Right lobe of liver (tissue), 6 donors: ENCODE measurements around the gene FBRSL1. TPM values are rescaled to one million over a fixed set of nuclear protein-coding genes. Genes with fewer than 3 reads are reported as not detected.
A peak's percentile ranks its signal among the peaks of the same experiment; 100 is the strongest.

Experiments
- ATAC-seq, 4 donors: fragments of 200-7000 bp; cut with Tn5 transposase; one replicate each; pipeline ENCODE4 v1.9.1; 2020; ENCODE audit warnings: mild to moderate bottlenecking in 4 of 4, moderate library complexity in 4 of 4
- DNase-seq, 3 donors: peaks; one replicate each; pipeline ENCODE4 v3.0.0-alpha.2; 2020
- H3K27ac ChIP-seq, 3 donors: fragments of 200-600 bp; one replicate each; pipeline ENCODE4 v1.8.0; 2022
- H3K27me3 ChIP-seq, 2 donors: fragments of 200-600 bp; one replicate each; pipeline ENCODE4 v1.8.0; 2022
- H3K36me3 ChIP-seq, 4 donors: fragments of 200-600 bp; sonication (generic) in 1 of 4; one replicate each; pipeline versions ENCODE4 v1.5.1 to v1.8.0; 2017 to 2022; ENCODE audit warnings: control low read depth in 1 of 4
- H3K4me1 ChIP-seq, 4 donors: fragments of 200-600 bp; sonication (generic) in 1 of 4; one replicate each; pipeline versions ENCODE4 v1.5.1 to v1.8.0; 2017 to 2022; ENCODE audit warnings: control low read depth in 1 of 4
- H3K4me3 ChIP-seq, 3 donors: fragments of 200-600 bp; one replicate each; pipeline ENCODE4 v1.8.0; 2022
- H3K9me3 ChIP-seq, 4 donors: fragments of 200-600 bp; sonication (generic) in 1 of 4; one replicate each; pipeline versions ENCODE4 v1.5.1 to v1.8.0; 2017 to 2022; ENCODE audit warnings: control low read depth in 1 of 4
- CTCF ChIP-seq, 4 donors: fragments of 200-600 bp in 3 of 4; fragments of 450-650 bp in 1 of 4; IDR thresholded peaks; one replicate each; pipeline versions ENCODE4 v1.5.1 to v1.8.0; 2016 to 2022; ENCODE audit warnings: antibody characterized with exemption in 4 of 4, mild to moderate bottlenecking in 2 of 4
- POLR2A ChIP-seq: fragments of 450-650 bp; IDR thresholded peaks from one replicate; pipeline ENCODE4 v1.6.1; 2017; ENCODE audit warnings: antibody characterized with exemption, mild to moderate bottlenecking
- WGBS: methylation state at CpG from one replicate; pipeline ENCODE4 v1.1.6; 2018; ENCODE audit warnings: low coverage, low lambda C conversion rate; ENCODE audit not compliant: insufficient coverage; ENCODE audit errors: missing lambda C conversion rate; 5-methylcytosine and 5-hydroxymethylcytosine counted together
- intact Hi-C, 2 donors: fragments of 100-400 bp; cut with DNase I; formaldehyde crosslinking; loops; one replicate each; pipeline versions ENCODE4 v1.11.2 to v1.14.1; 2022
- total RNA-seq, 6 experiments: library from RNA; depleted of rRNA in 2 of 6; stranded (reverse); fragments of >200 nt in 2 of 6; fragmentation: NEBNext Ultra II Directional in 3 of 6; extraction: Animal tissue kit (Norgen Biotek cat#: 25700) in 3 of 6; gene quantifications; one replicate each; pipeline versions ENCODE4 v1.1.0 to v1.2.4, GENCODE V29; 2016 to 2023
- donor health status: DM: no; HTN: yes; CAD: no.
- donor health status: DM: no; HTN: no; CAD: no.
- donor health status: DM: no; HTN: no; CAD: no.
- donor health status: DM: no; HTN: yes; CAD: no.
- donor health status: DM: no; HTN: yes; CAD: no.

FBRSL1 gene
- total RNA-seq, 6 experiments from 2014 or later, result 16.2 to 27.6 (median 23.3) TPM

GRCh38 chr12:132521712-132522292 is 31.9 kb downstream of the FBRSL1 start:
- ATAC-seq (no peak), DNase-seq (no peak)
- TF ChIP-seq CTCF (IDR thresholded peaks at IDR 0.05), result no peak
- TF ChIP-seq POLR2A, result no peak
- H3K4me1 ChIP-seq, result peaks cover 0 to 14% (median 6%) of the 10 kb centered on the region in 4 donors
- whole genome bisulfite sequencing, result 100% methylated on average over 4 of the region's 27 CpGs
- H3K36me3 ChIP-seq, result no peaks in the 10 kb centered on the region
- intact Hi-C loops, result loop anchor here (5.0 kb wide), 1 partner anchor 105 kb away; no protein-coding TSS in a partner anchor
- no peaks in the 10 kb centered on the region for H3K27me3 ChIP-seq
- H3K4me3 ChIP-seq, result no peak overlapping the region
- H3K9me3 ChIP-seq, result no peaks in the 10 kb centered on the region
- H3K27ac ChIP-seq, result no peak overlapping the region

GRCh38 chr12:132522592-132523380 is 32.8 kb downstream of the FBRSL1 start:
- ATAC-seq (no peak), DNase-seq (no peak)
- Histone ChIP-seq H3K4me3 (no peak overlapping the region), H3K4me1 (peaks cover 0 to 4% (median under 1%) of the 10 kb centered on the region in 4 donors), H3K27me3 (no peaks in the 10 kb centered on the region), H3K36me3 (no peaks in the 10 kb centered on the region), H3K9me3 (no peaks in the 10 kb centered on the region), H3K27ac (no peak overlapping the region)
- WGBS, result no CpG with 5 or more reads among the region's 25 CpGs
- TF ChIP-seq POLR2A (no peak), CTCF (IDR thresholded peaks at IDR 0.05) (no peak)
- intact Hi-C loops, result loop anchor here (5.0 kb wide), 1 partner anchor 105 kb away; no protein-coding TSS in a partner anchor

- TF ChIP-seq POLR2A (no peak), CTCF (IDR thresholded peaks at IDR 0.05) (peak; percentile 75 to 92 (median 84))
- Histone ChIP-seq H3K4me1 (no peaks in the 10 kb centered on the region), H3K36me3 (no peaks in the 10 kb centered on the region), H3K9me3 (no peaks in the 10 kb centered on the region), H3K27me3 (no peaks in the 10 kb centered on the region), H3K27ac (no peak overlapping the region), H3K4me3 (no peak overlapping the region)
- intact Hi-C loops, result loop anchor here (5.0 kb wide), 1 partner anchor 106 kb away; no protein-coding TSS in a partner anchor
- 60% methylated on average over 1 of the region's 28 CpGs for WGBS
- ATAC-seq, result peak; percentile 73 to 91 (median 85)
- DNase-seq, result peak; percentile 69 to 81 (median 78)
These were observed 33.8 kb downstream of the FBRSL1 start for GRCh38 chr12:132523576-132524331.

- Histone ChIP-seq H3K27ac (no peak overlapping the region), H3K9me3 (no peaks in the 10 kb centered on the region), H3K36me3 (no peaks in the 10 kb centered on the region), H3K4me3 (no peak overlapping the region), H3K27me3 (no peaks in the 10 kb centered on the region), H3K4me1 (no peaks in the 10 kb centered on the region)
- ATAC-seq, result no peak
- no CpG with 5 or more reads among the region's 16 CpGs for WGBS
- intact Hi-C loops, result loop anchor here (5.0 kb wide), 1 partner anchor 107 kb away; no protein-coding TSS in a partner anchor
- TF ChIP-seq POLR2A (no peak), CTCF (IDR thresholded peaks at IDR 0.05) (no peak)
- DNase-seq, result no peak
These were observed 34.5 kb downstream of the FBRSL1 start for GRCh38 chr12:132524405-132524804.
